Right lobe of liver (tissue), 6 donors: ENCODE results near the gene KCNMA1. TPM values are rescaled to one million over a fixed set of nuclear protein-coding genes. Genes with fewer than 3 reads are reported as not detected.
A peak's percentile ranks its signal among the peaks of the same experiment; 100 is the strongest.

Experiments used
- ATAC-seq, 4 donors: fragments of 200-7000 bp; cut with Tn5 transposase; one replicate each; pipeline ENCODE4 v1.9.1; 2020; ENCODE audit warnings: mild to moderate bottlenecking in 4 of 4, moderate library complexity in 4 of 4
- DNase-seq, 3 donors: peaks; one replicate each; pipeline ENCODE4 v3.0.0-alpha.2; 2020
- H3K27ac ChIP-seq, 3 donors: fragments of 200-600 bp; one replicate each; pipeline ENCODE4 v1.8.0; 2022
- H3K27me3 ChIP-seq, 2 donors: fragments of 200-600 bp; one replicate each; pipeline ENCODE4 v1.8.0; 2022
- H3K36me3 ChIP-seq, 4 donors: fragments of 200-600 bp; sonication (generic) in 1 of 4; one replicate each; pipeline versions ENCODE4 v1.5.1 to v1.8.0; 2017 to 2022; ENCODE audit warnings: control low read depth in 1 of 4
- H3K4me1 ChIP-seq, 4 donors: fragments of 200-600 bp; sonication (generic) in 1 of 4; one replicate each; pipeline versions ENCODE4 v1.5.1 to v1.8.0; 2017 to 2022; ENCODE audit warnings: control low read depth in 1 of 4
- H3K4me3 ChIP-seq, 3 donors: fragments of 200-600 bp; one replicate each; pipeline ENCODE4 v1.8.0; 2022
- H3K9me3 ChIP-seq, 4 donors: fragments of 200-600 bp; sonication (generic) in 1 of 4; one replicate each; pipeline versions ENCODE4 v1.5.1 to v1.8.0; 2017 to 2022; ENCODE audit warnings: control low read depth in 1 of 4
- CTCF ChIP-seq, 4 donors: fragments of 200-600 bp in 3 of 4; fragments of 450-650 bp in 1 of 4; IDR thresholded peaks; one replicate each; pipeline versions ENCODE4 v1.5.1 to v1.8.0; 2016 to 2022; ENCODE audit warnings: antibody characterized with exemption in 4 of 4, mild to moderate bottlenecking in 2 of 4
- POLR2A ChIP-seq: fragments of 450-650 bp; IDR thresholded peaks from one replicate; pipeline ENCODE4 v1.6.1; 2017; ENCODE audit warnings: antibody characterized with exemption, mild to moderate bottlenecking
- WGBS: methylation state at CpG from one replicate; pipeline ENCODE4 v1.1.6; 2018; ENCODE audit warnings: low coverage, low lambda C conversion rate; ENCODE audit not compliant: insufficient coverage; ENCODE audit errors: missing lambda C conversion rate; 5-methylcytosine and 5-hydroxymethylcytosine counted together
- intact Hi-C, 2 donors: fragments of 100-400 bp; cut with DNase I; formaldehyde crosslinking; loops; one replicate each; pipeline versions ENCODE4 v1.11.2 to v1.14.1; 2022
- total RNA-seq, 6 experiments: library from RNA; depleted of rRNA in 2 of 6; stranded (reverse); fragments of >200 nt in 2 of 6; fragmentation: NEBNext Ultra II Directional in 3 of 6; extraction: Animal tissue kit (Norgen Biotek cat#: 25700) in 3 of 6; gene quantifications; one replicate each; pipeline versions ENCODE4 v1.1.0 to v1.2.4, GENCODE V29; 2016 to 2023
- donor health status: DM: no; HTN: yes; CAD: no.
- donor health status: DM: no; HTN: no; CAD: no.
- donor health status: DM: no; HTN: no; CAD: no.
- donor health status: DM: no; HTN: yes; CAD: no.
- donor health status: DM: no; HTN: yes; CAD: no.

Gene KCNMA1
- total RNA-seq, 6 experiments from 2014 or later = 5.7 to 48.0 (median 15.1) TPM

GRCh38 chr10:77062381-77062780 lies 575.2 kb downstream of the KCNMA1 start:
- Histone ChIP-seq H3K4me1 (peaks cover 0 to under 1% (median 0%) of the 10 kb centered on the region in 4 donors), H3K4me3 (no peak overlapping the region), H3K27ac (no peak overlapping the region), H3K9me3 (no peaks in the 10 kb centered on the region), H3K36me3 (no peaks in the 10 kb centered on the region), H3K27me3 (no peaks in the 10 kb centered on the region)
- ATAC-seq = no peak
- WGBS = 86% methylated on average over 3 of the region's 3 CpGs
- no peak for DNase-seq
- TF ChIP-seq CTCF (IDR thresholded peaks at IDR 0.05) (no peak), POLR2A (no peak)
- intact Hi-C loops = no loop called here

- Histone ChIP-seq H3K9me3 (no peaks in the 10 kb centered on the region), H3K27ac (no peak overlapping the region), H3K27me3 (no peaks in the 10 kb centered on the region), H3K4me1 (peaks cover 0 to 12% (median 0%) of the 10 kb centered on the region in 4 donors), H3K4me3 (no peak overlapping the region), H3K36me3 (no peaks in the 10 kb centered on the region)
- ATAC-seq (no peak), DNase-seq (no peak)
- TF ChIP-seq POLR2A (no peak), CTCF (IDR thresholded peaks at IDR 0.05) (no peak)
- 67% methylated on average over 1 of the region's 2 CpGs for WGBS
- intact Hi-C loops = no loop called here
These were observed 576.7 kb downstream of the KCNMA1 start for GRCh38 chr10:77060913-77061312.

- peak overlapping the region in 1 of 3 donors; percentile 42 for H3K27ac ChIP-seq
- no peaks in the 10 kb centered on the region for H3K9me3 ChIP-seq
- TF ChIP-seq CTCF (IDR thresholded peaks at IDR 0.05) = no peak
- no peak for TF ChIP-seq POLR2A
- WGBS = 85% methylated on average over 2 of the region's 2 CpGs
- no peak overlapping the region for H3K4me3 ChIP-seq
- DNase-seq = no peak
- H3K27me3 ChIP-seq = no peaks in the 10 kb centered on the region
- H3K36me3 ChIP-seq = no peaks in the 10 kb centered on the region
- ATAC-seq = peak; percentile 48 to 79 (median 71)
- H3K4me1 ChIP-seq = peaks cover 0 to 12% (median 0%) of the 10 kb centered on the region in 4 donors
- intact Hi-C loops = no loop called here
These were observed 581.0 kb downstream of the KCNMA1 start for GRCh38 chr10:77056650-77057049.

GRCh38 chr10:77052593-77052992 lies 585.0 kb downstream of the KCNMA1 start:
- WGBS = 92% methylated on average over 2 of the region's 2 CpGs
- TF ChIP-seq CTCF (IDR thresholded peaks at IDR 0.05) (no peak), POLR2A (no peak)
- peaks cover 0 to 12% (median 0%) of the 10 kb centered on the region in 4 donors for H3K4me1 ChIP-seq
- intact Hi-C loops = no loop called here
- no peak overlapping the region for H3K27ac ChIP-seq
- no peak overlapping the region for H3K4me3 ChIP-seq
- DNase-seq = no peak
- H3K36me3 ChIP-seq = no peaks in the 10 kb centered on the region
- no peak for ATAC-seq
- no peaks in the 10 kb centered on the region for H3K9me3 ChIP-seq
- H3K27me3 ChIP-seq = no peaks in the 10 kb centered on the region

- no peaks in the 10 kb centered on the region for H3K36me3 ChIP-seq
- intact Hi-C loops = no loop called here
- no peak overlapping the region for H3K27ac ChIP-seq
- no peaks in the 10 kb centered on the region for H3K9me3 ChIP-seq
- TF ChIP-seq POLR2A = no peak
- peaks cover 0 to 6% (median 0%) of the 10 kb centered on the region in 4 donors for H3K4me1 ChIP-seq
- ATAC-seq (no peak), DNase-seq (no peak)
- no peaks in the 10 kb centered on the region for H3K27me3 ChIP-seq
- H3K4me3 ChIP-seq = no peak overlapping the region
These were observed 585.8 kb downstream of the KCNMA1 start for GRCh38 chr10:77051837-77052236.
